Body of pancreas (tissue), 4 donors: ENCODE data around the gene XRCC3.

Experiments used
- CTCF ChIP-seq, 7 experiments: fragments of 450-650 bp in 4 of 7; fragments of 200-600 bp in 3 of 7; sonication (generic) in 3 of 7; IDR thresholded peaks; one replicate each; pipeline ENCODE4 v1.5.1; 2016 to 2019; ENCODE audit warnings: antibody characterized with exemption in 7 of 7
- POLR2A ChIP-seq, 3 donors: fragments of 450-650 bp; IDR thresholded peaks; one replicate each; pipeline ENCODE4 v1.6.1; 2016; ENCODE audit warnings: antibody characterized with exemption in 3 of 3, mild to moderate bottlenecking in 2 of 3

GRCh38 chr14:103697206-103697602 is 18.0 kb downstream of the XRCC3 start:
- TF ChIP-seq CTCF (IDR thresholded peaks at IDR 0.05): no peak
- no peak for TF ChIP-seq POLR2A (IDR thresholded peaks at IDR 0.05)
